HG03066 (cell line): Measurements from ENCODE around the gene MRPL1.
"Not testable (repeated sequence)": the region's sequence is repeated elsewhere in the genome, so short reads cannot be mapped to it uniquely, and the experiment has no call there.

ENCODE experiments used
- ATAC-seq: cut with Tn5 transposase; IDR thresholded peaks from one replicate; pipeline ENCODE4 v1.9.1; 2021; ENCODE audit warnings: low read depth; ENCODE audit not compliant: unreplicated experiment

Gene MRPL1

DNA sequence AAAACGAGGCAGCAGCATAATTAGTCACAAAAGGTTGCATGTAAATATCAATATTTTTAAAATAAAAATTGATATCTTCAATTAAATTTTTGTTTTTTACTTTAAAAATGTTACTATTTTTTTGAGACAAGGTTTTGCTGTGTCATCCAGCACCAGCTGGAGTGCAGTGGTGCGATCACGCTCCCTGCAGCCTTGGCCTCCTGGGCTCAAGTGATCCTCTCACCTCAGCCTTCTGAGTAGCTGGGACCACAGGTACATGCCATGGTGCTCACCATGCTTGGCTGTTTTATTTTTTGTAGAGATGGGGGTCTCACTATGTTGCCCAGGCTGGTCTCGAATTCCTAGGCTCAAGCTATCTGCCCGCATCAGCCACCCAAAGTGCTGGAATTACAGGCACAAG is 97.7 kb downstream of the MRPL1 start:
- no peak for ATAC-seq

DNA sequence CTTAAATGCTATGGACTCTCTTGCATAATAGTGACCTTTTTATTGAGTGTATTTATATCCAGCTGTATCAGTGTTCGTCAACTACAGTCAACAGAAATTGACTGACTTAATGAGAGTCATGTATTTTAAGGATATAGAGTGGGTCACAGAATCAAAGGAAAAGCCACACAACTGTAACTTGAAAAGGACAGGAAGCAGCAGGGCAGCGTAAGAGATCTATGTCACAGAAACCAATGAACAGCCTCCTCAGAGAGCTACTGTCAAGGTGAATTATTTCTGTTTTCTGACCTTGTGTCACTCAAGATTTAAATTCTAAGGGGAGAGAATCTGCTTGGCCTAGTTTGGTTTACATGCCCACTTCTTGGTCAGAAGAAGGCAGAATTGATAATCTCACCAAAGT is 100.4 kb downstream of the MRPL1 start:
- ATAC-seq = no peak

DNA sequence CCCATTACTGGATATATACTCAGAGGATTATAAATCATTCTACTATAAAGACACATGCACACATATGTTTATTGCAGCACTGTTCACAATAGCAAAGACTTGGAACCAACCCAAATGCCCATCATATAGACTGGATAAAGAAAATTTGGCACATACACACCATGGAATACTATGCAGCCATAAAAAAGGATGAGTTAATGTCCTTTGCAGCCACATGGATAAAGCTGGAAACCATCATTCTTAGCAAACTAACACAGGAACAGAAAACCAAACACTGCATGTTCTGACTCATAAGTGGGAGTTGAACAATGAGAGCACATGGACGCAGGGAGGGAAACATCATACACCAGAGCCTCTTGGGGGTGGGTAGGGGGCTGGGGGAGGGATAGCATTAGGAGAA is 111.0 kb downstream of the MRPL1 start:
- ATAC-seq = not testable (repeated sequence)

DNA sequence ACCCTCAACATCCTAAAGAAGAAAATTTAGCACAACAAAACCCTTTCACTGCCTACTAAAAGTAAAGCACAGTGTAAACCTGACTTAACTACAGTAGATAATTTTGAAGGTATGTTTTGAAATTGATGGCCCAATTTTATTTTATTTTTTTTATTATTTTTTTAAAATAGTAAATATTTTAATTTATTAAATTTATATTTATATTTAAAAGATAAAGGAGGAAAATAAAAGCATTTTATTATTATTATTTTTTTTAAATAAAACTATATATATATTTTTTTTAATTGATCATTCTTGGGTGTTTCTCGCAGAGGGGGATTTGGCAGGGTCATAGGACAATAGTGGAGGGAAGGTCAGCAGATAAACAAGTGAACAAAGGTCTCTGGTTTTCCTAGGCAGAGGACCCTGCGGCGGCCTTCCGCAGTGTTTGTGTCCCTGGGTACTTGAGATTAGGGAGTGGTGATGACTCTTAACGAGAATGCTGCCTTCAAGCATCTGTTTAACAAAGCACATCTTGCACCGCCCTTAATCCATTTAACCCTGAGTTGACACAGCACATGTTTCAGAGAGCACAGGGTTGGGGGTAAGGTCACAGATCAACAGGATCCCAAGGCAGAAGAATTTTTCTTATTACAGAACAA is 120.4 kb downstream of the MRPL1 start:
- ATAC-seq = not testable (repeated sequence)

DNA sequence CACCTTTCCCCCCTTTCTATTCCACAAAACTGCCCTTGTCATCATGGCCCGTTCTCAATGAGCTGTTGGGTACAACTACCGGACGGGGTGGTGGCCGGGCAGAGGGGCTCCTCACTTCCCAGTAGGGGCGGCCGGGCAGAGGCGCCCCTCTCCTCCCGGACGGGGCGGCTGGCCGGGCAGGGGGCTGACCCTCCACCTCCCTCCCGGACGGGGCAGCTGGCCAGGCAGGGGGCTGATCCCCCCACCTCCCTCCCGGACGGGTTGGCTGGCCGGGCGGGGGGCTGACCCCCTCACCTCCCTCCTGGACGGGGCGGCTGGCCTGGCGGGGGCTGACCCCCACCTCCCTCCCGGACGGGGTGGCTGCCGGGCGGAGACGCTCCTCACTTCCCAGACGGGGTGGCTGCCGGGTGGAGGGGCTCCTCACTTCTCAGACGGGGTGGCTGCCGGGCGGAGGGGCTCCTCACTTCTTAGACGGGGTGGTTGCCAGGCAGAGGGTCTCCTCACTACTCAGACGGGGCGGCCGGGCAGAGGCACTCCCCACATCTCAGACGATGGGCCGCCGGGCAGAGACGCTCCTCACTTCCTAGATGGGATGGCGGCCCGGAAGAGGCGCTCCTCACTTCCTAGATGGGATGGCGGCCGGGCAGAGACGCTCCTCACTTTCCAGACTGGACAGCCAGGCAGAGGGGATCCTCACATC is 121.1 kb downstream of the MRPL1 start:
- not testable (repeated sequence) for ATAC-seq

DNA sequence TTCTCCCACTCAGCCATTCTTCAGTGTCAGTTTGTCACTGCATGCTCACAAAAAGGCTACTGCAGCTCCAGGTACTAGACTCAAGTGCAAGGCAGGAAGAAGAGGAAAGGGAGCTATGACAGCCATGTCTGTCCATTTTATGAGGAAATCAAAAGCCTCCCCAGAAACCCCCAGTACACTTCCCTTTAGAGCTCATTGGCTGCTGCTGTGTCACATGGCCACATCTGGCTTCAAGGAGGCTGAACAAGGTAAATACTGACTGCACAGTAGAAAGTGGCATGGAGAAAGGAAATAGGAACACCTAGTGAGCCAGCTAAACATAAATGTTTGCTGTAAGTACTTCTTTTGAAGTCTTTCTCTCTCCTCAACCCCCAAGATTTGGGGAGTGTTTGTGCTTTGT is 127.3 kb downstream of the MRPL1 start:
- ATAC-seq = no peak

DNA sequence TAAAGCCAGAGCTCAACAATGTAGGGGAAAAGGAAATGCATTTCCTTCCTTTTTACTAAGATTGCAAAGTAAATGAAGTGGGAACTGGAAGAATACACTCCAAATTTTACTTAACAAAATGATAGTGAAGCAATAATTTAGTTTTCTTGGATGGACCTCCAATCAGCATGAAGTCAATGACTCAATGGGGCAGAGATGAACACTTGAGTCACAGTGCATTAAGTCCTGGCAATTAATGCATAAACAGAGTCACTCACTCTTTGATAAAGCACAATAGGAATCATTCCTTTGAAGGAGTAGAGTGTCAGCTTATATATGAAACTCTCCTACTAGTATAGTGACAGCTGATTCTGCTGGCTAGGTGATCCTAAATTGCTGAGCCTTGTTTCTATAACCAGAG is 127.8 kb downstream of the MRPL1 start:
- ATAC-seq = no peak

DNA sequence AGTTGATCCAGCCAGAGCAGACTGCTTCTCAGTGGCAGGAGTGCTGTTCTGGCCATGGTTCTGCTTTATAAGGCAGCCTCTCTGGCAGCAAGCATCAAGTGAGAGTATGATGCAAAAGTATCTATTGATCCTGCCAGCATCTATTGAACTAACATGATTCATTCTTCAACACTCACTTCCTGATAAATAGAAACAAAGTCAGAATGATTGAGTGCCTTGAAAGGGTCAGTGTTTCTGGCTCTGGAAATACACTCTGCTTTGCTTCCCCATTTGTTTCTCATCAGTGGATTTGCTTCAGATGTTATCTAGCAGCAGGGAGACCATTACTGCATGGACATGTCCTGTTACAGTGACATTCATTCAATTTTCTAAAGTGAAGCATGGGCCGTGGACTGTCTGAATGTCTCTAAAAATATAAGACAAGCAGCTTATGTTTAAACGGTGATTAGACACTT is 128.3 kb downstream of the MRPL1 start:
- no peak for ATAC-seq

DNA sequence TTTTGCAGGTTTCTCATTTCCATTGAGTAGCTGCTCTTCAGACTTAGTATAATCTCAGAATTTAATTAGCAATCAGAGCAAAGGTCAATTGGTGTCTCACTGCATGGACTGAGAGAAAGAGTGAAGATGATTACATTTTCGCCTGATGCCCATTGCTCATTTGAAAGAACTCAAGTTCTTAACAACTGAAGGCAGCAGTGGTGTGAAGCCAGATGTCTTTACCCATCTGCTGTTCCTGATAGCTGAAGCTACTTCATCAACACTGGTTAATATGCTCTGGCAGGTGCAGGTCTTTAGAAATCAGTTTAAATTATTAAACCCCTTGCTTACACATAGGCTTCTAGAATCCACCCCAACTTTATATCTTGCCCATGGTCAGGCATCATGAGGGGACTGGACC is 130.0 kb downstream of the MRPL1 start:
- ATAC-seq = no peak

DNA sequence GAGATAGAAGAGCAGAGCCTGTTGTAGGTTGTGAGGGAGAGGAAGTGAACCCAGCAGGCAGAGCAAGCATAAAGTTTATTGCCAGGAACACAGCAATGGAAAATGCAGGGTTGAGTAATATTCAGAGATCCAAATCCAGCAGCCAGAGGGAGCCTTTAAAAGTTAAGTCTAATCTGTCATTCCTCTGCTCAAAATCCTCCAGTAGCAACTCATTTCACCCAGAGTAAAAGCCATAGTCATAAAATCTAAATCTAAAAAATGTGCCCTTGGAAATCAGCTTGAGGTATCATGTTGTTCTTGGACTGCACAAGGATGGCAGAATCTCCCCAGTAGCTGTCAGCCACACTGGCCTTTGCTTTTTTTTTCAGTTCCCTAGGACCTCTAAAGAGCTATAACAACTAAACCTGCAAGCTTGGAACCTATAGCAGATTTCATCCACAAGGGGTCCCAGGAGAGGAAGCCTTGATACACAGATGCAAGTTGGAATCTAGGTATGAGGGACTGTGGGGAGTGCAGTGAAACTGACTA is 131.6 kb downstream of the MRPL1 start:
- ATAC-seq = no peak

DNA sequence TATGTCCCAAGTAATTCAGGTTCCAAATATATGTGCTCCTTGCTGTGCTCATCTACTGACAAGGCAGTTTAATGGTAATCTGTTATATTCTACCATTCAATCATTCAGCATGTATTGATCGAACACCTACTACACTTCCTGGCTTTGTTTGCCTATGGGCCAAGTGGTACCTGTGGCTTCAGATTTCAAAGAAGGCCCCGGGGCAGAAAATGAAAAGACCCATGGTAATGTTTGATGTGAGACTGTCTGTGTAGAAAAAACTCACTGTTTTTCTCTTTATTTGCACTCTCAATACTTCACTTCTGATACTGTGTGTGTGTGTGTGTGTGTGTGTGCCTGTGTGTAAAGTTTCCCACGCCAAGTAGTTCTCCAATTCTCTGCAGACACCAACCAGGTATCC is 133.4 kb downstream of the MRPL1 start:
- no peak for ATAC-seq

DNA sequence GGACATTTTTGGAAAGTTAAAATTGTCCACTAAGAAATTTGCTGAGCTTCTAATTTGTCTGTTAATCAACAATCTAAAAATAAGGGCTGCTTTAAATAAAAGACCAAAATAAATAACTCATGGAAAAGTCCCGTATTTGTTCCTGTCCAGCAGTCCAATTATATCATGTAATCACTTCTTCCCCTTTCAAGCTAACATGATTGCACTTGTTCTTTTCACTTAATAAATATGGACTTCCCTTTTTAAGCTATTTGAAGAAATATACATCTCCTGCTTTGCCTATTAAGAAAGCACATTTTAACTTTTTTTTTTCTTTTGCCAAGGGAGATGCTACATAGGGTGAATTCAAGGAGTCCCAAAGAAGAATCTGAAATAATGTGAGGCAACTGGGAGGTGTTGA is 138.9 kb downstream of the MRPL1 start:
- ATAC-seq = no peak

DNA sequence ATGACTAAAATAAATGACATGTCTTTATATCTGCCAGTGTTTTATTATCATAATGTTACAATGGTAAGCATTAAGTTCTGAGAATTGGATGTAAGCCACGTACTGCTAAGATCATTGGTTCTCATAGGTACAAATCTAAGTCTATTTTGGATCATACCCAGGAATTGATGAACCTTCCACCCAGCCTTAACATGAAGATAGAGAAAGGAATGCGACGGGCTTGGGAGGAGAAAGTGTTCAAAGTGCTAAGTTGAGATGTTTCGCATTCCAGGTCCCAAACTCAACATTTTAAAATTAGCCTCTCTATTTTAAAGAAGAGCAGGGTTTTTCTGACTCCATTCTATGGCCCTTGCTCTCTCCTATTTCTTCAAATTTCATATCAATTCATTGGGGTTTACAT is 139.6 kb downstream of the MRPL1 start:
- ATAC-seq = no peak
